ENCODE measurements around the gene OR5AC2. TPM values are rescaled to one million over a fixed set of nuclear protein-coding genes. Genes with fewer than 3 reads are reported as not detected.

Gene OR5AC2
- total and polyA plus RNA-seq, 7 experiments from 2014 or later: not detected

DNA sequence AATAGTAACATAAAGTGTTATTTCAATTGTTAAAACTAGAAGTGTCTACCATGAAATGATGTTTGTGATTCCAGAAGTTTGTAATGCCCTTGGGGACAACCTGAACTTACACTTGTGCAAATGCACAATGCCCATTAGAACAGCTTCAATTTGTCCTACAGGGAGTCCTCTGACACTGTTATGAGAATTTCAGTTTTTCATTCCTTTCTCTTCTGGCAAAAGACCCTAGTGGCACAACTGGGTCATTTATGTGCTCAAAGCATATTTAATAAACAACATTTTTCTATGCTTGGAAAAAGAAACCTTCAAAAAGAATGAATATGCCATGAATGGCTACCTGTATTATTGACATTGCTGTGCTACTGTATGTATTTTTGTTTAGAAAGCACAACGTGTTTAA lies 43.4 kb downstream of the OR5AC2 start, which contains the start of gene OR5H1:
TSS of gene OR5H1 (plus strand) at position 301 of the 400 bp plus-strand sequence. CDS start 1,977 bp downstream, outside the sequence.
- H3K36me3 ChIP-seq (ENCODE audit: control insufficient read depth in 2 of 3, insufficient read depth in 3 of 3, low read length in 3 of 3): no peaks in the 10 kb centered on the region
- DNase-seq (no peak), ATAC-seq (no peak)
- Mint-ChIP-seq H3K9me3 (peaks cover 0 to 1% (median 0%) of the 10 kb centered on the region in 11 donors), H3K27ac (no peak within 1 kb of the TSS), H3K36me3 (no peaks in the 10 kb centered on the region), H3K4me3 (no peak within 1 kb of the TSS), H3K4me1 (no peaks in the 10 kb centered on the region), H3K27me3 (peaks cover 0 to 5% (median 0%) of the 10 kb centered on the region in 5 donors)
- ChIA-PET POLR2A (no interaction called here), CTCF (no interaction called here)
- intact Hi-C loops (cut with micrococcal nuclease): no loop called here
- no peak within 1 kb of the TSS for H3K4me3 ChIP-seq (ENCODE audit: low read length)
- H3K4me1 ChIP-seq (ENCODE audit: control insufficient read depth in 2 of 2, insufficient read depth in 2 of 2, low read length in 2 of 2): no peaks in the 10 kb centered on the region
- H3K27ac ChIP-seq (ENCODE audit: low read depth, low read length): no peak within 1 kb of the TSS
- H3K27me3 ChIP-seq (ENCODE audit: control insufficient read depth in 2 of 2, insufficient read depth in 2 of 2, low read length in 2 of 2): no peaks in the 10 kb centered on the region
- H3K9me3 ChIP-seq (ENCODE audit: control insufficient read depth in 2 of 3, low read length in 3 of 3): no peaks in the 10 kb centered on the region

GRCh38 chr3:98136631-98137030 lies 49.7 kb downstream of the OR5AC2 start:
- H3K36me3 ChIP-seq (ENCODE audit: control insufficient read depth in 2 of 3, insufficient read depth in 3 of 3, low read length in 3 of 3): no peaks in the 10 kb centered on the region
- no peak overlapping the region for H3K4me3 Mint-ChIP-seq
- ATAC-seq (no peak), DNase-seq (no peak)
- H3K27me3 Mint-ChIP-seq: peaks cover 0 to 12% (median 3%) of the 10 kb centered on the region in 5 donors
- ChIA-PET CTCF (no interaction called here), POLR2A (no interaction called here)
- H3K9me3 ChIP-seq (ENCODE audit: control insufficient read depth in 2 of 3, low read length in 3 of 3): no peaks in the 10 kb centered on the region
- H3K27ac ChIP-seq (ENCODE audit: low read depth, low read length): no peak overlapping the region
- H3K4me3 ChIP-seq (ENCODE audit: low read length): no peak overlapping the region
- no peaks in the 10 kb centered on the region for H3K36me3 Mint-ChIP-seq
- no peaks in the 10 kb centered on the region for H3K27me3 ChIP-seq (ENCODE audit: control insufficient read depth in 2 of 2, insufficient read depth in 2 of 2, low read length in 2 of 2)
- no peaks in the 10 kb centered on the region for H3K9me3 Mint-ChIP-seq
- H3K4me1 Mint-ChIP-seq: peaks cover 0 to 2% (median 0%) of the 10 kb centered on the region in 7 donors
- no peak overlapping the region for H3K27ac Mint-ChIP-seq
- intact Hi-C loops (cut with micrococcal nuclease): no loop called here
- no peaks in the 10 kb centered on the region for H3K4me1 ChIP-seq (ENCODE audit: control insufficient read depth in 2 of 2, insufficient read depth in 2 of 2, low read length in 2 of 2)

Other genes starting within 250 kb of the OR5AC2 start
- 100 to 1,000 TPM in 1 of 5 experiments, 10 to 100 TPM in 4; 17.8 to 110 (median 28.4) TPM for gene RIOX2, start 114.7 kb upstream of the OR5AC2 start, total RNA-seq
- gene RIOX2, start 114.7 kb upstream of the OR5AC2 start, polyA plus RNA-seq: 10 to 100 TPM; 31.4 to 34.0 TPM
- not detected for gene GABRR3, start 51.9 kb upstream of the OR5AC2 start, total RNA-seq
- not detected for gene GABRR3, start 51.9 kb upstream of the OR5AC2 start, polyA plus RNA-seq
- not detected for gene OR5H1, start 43.5 kb downstream of the OR5AC2 start, total RNA-seq
- gene OR5H1, start 43.5 kb downstream of the OR5AC2 start, polyA plus RNA-seq: not detected
- gene OR5H14, start 60.3 kb downstream of the OR5AC2 start, total RNA-seq: not detected
- not detected for gene OR5H14, start 60.3 kb downstream of the OR5AC2 start, polyA plus RNA-seq
- gene OR5H15, start 79.5 kb downstream of the OR5AC2 start, total RNA-seq: not detected
- not detected for gene OR5H15, start 79.5 kb downstream of the OR5AC2 start, polyA plus RNA-seq
- gene OR5H6, start 177.1 kb downstream of the OR5AC2 start, total RNA-seq: not detected
- gene OR5H6, start 177.1 kb downstream of the OR5AC2 start, polyA plus RNA-seq: not detected
- gene OR5H2, start 195.3 kb downstream of the OR5AC2 start, total RNA-seq: not detected
- gene OR5H2, start 195.3 kb downstream of the OR5AC2 start, polyA plus RNA-seq: not detected

All from naive thymus-derived CD4-positive, alpha-beta T cell (primary cell).